NCI-H1048 (cell line): ENCODE data around the gene RHOBTB3.
"Not testable (repeated sequence)": the region's sequence is repeated elsewhere in the genome, so short reads cannot be mapped to it uniquely, and the experiment has no call there.

Source experiments
- DNase-seq: peaks from one replicate; lab custom pipeline; 2025; lab: John Stamatoyannopoulos, UW

RHOBTB3 gene

DNA sequence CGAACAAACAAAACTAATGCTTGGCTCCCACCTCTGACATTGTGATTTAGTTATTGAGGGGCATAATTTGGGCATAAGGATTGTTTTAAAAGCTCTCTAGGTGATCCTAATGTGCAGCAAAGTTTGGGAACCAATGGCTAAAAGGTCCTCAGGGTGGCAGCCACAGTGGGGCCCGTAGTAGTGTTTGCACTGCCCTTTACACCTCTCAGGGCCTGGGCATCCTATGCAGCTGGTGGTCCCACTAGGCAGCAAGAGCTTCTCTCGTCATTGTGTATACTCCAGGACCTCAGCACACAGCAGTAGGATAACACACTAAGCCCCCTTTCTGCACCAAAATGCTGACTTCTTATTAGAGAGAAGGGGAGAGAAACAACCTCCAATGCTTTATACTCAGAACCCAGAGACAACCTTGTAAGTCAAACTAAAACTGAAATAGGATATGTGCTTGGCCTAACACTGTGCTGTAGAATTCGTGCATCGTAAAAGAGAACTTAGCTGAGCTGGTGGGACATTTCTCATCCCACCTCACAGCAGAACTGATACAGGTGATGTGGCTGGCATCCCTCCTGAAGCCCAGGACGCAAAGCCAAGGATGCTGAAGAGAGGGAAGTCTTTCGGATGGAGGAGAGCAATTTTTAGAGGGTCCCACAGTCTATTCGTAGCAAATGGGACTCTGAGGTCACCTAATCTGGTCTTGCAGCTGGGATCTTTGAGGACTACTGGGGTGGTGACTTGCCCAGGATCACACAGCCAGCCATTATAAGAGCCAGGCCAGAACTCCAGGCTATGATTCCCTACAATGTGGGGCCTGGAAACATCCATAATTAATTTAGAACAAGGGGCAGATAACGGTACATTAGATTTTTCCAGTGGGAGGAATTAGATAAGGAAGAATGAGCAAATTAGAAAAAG is 90.2 kb downstream of the RHOBTB3 start:
- no peak for DNase-seq

DNA sequence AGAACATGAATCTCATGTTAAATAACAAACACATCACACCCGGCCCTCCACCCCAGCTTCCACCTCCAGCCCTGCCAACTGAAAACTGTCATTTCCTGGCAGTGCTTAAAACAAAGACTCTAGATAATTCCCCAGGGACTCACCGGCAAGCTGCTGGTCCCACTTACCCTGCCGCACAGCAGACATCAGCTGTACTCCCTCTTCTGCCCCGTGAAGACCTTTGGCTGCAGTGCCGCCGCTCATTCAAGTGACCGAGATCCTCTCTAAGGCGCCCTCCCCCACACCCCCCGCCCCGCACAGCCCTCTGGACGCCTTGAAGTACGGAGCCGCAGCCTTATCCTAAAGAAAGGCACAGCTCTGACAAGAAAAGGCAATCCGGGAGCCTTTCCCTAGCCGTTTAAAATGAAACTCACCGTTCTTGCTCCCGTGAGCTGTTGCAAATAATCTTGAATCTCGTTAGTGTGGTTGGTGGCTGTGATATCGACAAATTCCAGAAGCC is 91.0 kb downstream of the RHOBTB3 start:
- DNase-seq, result no peak

DNA sequence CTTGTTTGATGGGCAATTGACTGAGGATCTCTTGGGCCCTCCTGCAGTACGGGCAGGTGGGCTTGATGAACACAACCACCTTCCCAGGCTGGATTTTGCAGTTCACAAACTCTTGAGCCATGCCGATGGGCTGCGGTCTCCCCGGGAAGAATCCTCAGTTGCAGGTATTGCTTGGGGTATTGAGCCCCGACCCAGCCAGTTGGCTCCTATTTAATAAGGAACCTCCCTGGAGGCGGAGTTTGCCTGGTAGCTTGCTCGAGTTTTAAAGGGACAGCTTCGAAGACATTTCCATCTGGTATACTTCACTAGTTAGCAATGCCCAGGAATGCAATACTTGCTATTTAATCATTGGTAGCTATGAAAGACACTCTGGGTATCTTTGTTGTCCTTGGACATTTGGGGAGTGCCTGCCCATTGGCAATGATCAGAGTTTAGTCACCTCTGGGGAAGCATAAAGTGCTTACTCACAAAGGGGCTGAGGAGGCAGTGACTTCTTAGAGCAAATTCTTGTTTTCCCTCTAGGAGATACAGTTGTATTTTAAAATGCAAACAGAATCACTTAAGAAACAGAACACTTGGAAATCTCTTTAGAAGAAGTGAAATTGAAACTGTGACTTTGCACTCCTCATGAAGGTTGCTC is 91.5 kb downstream of the RHOBTB3 start, which contains the start of gene GLRX:
Gene GLRX (minus strand): TSS at position 185 of the 640 bp plus-strand sequence. CDS start 64 bp downstream, at position 121.
- DNase-seq, result no peak

DNA sequence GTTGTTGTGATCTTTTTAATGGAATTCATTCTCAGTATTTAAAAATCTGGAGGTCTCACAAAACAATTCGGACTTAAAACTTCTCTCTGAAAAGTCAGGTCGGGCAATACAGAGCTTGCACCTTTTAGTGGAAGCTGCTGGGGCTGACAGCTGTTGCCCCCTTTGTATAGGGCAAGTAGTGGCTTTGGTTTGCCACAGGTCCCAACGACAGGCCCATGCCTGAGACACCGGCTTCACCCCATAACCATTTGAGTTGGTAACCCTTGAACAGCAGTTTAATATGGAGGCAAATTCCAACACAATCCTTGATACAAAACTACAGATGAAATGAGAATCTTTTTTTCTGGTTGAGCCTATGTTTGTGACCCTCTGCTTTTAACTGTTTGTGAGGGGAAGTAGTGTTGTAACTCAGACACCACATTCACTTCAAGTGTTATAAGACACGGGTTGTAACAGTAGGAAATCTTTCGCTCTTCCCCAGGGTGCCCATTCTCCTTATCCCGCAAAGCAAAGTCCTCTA is 92.1 kb downstream of the RHOBTB3 start:
- DNase-seq, result no peak

DNA sequence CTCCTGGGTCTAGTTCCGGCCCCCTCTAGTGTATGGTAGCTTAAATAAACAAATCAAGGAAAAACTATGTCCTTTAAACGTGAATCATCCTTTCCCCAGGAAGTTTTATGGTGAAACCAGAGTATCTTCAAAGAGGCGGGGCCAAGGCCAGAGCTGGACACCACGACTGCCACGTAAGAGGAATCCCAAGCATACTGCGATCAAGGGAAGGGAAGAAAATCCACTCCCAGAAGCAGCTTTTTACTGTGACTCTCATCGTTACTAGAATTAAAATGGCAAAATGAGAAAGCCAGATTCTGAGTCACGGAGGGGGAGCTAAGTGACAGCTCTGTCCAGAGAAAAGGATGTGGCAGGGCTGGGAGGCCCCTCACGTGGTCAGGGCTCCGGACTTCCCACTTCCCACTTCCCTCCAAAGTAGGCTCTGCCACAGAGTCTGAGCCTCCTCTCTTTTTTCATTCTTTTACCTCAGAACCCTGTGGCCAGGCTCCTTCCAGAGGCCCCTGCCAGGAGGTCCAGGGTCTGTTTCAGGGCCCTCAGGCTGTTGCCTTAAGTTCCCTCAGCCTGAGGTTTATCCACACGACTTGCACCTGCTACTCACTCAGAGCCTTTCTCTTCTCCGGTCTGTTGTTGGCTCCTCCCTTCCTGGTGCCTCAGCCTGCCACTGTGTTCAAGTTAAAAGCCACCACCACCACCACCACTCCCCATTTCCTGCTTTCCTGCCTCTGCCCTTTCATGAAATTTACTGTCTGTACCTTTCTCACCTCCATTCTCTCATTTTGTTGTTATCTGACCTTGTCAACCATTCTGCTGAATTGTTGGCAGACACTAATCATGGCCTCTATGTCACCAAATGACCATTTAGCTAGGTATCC is 92.8 kb downstream of the RHOBTB3 start:
- DNase-seq, result no peak

DNA sequence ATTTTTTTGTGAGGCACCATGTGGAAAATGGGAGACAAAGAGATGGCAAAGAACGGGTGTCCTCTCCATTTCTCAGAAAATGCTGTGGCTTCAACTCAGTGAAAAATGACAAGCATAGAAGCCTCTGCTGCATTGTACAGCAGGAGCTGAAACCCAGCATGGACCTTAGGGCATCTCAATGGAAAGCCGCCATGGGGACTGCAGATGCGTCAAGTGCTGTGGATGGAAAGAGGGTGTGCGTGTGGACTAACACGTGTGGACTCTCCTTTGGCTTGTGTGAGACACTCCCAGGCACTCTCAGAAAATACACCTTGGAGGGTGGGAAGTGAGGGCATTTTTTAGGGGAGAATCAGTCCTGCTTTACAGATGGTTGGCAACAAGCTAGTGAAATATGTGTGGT is 93.6 kb downstream of the RHOBTB3 start:
- no peak for DNase-seq

DNA sequence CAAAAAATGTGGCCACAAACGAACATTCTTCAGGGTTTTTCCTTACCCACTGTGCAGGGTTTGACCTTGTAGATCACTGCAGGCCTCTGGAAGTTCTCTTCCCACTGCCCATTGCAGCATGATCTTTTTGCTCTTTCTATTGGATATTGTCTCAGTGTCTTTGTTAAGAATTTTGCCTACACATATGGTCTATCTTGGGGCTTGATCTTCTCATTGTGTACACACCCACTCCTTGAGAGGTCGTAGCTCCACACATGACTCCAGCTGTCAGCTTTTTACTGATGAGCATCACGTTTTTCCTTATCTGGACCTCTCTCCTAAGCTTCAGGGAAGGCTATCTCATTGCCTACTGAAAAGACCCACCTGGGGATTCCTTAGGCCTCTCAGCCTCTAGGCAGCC is 94.4 kb downstream of the RHOBTB3 start:
- DNase-seq, result no peak

DNA sequence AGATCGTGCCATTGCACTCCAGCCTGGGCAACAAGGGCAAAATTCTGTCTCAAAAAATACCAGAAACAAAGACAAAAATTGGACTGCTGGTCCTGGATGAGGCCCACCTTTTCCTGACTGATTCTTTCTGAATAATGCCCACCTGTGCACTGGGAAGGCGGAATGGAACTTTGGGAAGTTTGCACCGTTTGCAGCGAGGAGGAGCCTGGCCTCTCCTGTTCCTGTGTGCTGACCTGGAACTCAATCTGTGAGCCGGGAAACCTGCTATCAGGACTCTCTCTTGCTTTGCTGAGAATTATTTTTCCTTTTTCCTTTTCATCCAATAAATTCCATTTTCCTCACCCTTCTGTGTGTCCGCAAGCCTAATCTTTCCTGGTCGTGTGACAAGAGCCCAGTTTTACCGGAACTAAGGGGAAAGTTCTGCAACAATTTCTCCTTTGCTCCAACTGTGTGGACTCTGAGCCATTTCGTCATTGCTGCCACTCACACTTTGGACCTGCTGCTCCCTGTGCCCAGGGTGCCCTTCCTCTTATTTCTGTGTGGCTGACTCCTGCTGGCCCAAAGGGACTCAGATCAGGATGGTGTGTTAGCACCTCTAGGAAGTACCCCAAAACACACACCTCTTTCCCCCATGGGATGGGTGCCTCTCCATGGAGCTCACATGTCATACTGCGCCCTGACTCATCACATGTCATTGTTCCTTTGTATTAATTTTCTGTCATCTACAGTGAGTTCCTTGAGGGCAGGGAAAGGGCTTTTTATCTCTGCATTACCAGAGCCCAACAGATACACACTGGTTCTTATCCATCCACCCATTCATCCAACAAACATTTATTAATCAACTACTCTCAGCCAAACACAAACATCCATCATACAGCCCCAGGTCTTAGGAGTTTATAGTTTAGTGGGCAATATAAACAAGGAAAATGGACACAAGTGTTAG is 96.1 kb downstream of the RHOBTB3 start:
- DNase-seq, result no peak

DNA sequence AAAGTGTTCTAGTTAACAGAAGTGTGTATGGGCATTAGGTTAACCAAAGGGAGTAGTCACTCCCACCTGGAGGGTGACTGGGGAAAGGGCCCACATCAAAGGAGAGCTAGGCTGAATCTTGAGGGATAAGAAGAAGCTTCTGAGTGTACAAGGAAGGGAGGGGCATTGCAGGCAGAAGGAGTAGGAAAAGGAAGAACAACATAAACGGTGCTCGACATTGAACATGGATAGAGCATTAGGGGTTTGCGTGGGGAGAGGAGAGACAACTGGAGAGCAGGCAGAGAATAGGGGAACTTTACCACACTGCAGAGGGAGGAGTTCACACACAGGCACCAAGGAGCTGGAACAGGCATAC is 96.7 kb downstream of the RHOBTB3 start:
- DNase-seq, result no peak

DNA sequence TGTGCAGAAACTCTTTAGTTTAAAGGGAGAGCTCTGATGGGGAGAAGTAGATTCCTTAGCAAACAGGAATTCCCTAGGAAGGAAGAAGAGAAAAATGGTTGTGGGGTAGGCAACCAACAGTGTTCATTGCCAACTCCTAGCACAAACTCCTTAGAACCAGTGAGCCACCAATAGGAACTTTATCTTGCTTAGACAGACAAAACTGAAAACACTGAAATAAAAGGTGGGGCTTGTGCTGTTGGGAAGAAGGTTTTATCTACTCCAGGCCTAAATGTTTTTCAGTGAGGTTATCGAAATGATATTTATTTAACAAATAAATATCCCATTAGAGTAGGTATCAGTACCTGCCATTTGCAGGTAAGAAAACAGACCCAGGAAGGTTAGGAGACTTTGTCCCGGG is 99.1 kb downstream of the RHOBTB3 start:
- no peak for DNase-seq

DNA sequence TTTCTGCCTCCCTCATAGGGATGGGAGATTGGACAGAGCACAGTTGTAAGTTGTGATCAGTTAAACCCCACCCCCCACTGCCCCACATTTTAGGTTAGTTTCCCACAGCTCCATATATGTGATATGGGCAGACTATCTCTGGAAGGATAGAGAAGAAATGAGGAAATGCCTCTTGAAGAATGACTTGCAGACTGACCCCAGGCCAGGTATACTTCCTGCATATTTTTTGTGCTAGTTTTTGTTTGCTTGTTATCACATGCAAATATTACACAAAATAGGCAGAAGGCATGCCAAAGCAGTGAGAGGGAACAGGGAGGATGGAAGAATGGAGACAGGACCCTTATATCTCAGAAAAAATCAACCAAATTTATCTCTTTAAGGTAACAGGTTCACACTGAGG is 101.5 kb downstream of the RHOBTB3 start:
- no peak for DNase-seq

DNA sequence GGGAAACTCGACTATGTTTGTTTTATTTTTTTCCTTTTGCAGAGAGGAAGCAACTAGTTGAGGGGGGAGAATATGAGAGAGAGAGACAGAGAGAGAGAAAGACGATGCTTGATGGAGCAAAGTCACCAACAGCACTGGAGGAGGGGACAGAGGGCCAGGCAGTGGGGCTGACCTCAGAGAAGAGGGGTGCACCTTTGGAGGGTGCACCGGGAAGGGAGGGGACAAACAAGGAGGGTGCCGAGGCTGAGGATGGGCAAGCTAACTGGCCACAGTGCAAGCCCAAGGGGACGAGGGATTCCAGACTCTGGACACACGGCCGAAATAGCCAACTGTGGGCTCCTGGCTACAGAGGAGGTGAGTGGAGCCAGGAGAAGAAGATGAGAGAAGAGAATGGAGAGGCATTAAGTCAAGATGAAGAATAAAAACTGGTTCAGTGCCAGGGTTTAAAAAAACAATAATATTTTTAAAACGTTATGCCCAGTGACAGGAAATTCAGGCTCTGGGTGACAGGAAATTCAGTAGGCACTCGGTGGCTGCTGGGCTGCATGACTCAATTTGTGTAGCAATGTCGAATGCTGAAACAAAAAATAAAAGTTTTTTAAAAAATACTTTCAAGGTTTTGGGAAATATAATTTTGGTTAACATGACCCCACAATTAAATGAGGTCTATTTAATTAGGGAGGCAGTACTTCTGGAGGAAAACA is 104.7 kb downstream of the RHOBTB3 start:
- DNase-seq, result no peak

DNA sequence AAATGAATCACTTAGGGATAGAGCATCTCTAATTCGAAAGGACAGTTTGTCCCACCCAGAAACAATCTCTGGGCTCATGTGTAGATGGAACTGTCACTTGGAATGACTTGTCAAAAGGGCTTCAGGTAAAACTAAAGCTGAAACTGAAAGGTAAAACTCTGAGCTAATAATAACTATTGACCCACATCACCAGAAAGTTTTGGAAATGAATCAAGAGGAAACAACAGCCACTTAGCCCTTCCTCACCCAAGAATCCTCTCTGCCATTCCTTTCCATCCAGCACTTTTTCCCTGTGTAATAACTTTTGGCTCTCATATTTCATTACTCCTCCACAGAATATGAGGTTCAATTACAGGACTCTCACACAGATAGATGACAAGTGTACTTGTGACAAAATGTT is 105.4 kb downstream of the RHOBTB3 start:
- DNase-seq, result no peak

DNA sequence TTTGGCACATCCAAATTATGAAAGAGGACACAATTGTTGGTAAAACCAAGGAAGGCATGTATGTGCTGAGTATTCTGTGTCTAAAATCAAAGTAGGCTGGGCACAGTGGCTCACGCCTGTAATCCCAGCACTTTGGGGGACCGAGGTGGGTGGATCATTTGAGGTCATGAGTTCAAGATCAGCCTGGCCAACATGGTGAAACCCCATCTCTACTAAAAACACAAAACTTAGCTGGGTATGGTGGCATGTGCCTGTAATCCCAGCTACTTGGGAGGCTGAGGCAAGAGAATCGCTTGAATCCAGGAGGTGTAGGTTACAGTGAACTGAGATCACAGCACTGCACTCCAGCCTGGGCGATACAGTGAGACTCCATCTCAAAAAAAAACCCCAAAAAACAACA is 105.8 kb downstream of the RHOBTB3 start:
- not testable (repeated sequence) for DNase-seq

DNA sequence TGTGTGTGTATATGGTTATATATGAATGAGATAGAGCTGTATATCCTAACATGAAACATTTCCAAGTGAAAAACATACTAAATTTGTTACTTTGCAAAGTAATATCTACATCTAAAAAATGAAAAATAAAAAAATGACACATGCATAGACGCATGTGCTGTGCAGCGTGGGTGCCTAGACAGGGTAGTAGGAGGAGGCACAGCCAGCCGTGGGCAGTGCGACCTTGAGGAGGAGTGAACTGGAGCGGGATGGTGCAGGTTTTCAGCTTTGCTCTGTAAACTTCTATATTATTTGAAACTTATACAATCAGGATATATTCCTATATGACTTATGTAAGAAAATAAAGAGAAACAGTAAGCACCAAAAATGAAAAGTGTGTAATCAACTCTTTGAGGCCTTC is 106.4 kb downstream of the RHOBTB3 start:
- no peak for DNase-seq

DNA sequence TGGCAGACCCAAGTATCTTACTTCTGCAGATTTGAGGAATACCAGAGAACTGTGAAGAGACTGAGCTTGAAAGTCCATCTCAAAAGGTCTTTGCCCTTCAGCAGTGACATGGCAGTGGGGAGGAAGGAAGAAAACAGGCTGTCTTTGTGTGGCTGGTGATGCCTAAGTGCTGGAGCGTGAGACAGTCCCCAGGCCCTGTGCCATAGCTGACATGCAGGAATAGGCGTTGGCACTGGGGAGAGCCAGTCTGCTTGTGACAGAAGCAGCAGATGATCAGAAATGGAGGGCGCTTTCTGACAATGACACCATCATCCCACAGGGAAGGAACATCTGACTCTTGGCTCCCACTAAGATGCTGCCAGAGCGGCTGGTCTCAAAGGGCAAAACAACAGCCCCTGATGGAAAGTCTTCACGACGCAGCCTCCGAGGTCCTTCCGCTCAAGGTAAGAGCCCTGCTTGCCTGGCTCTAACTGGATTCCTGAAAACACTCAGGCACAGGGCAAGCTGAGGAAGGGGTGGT is 106.9 kb downstream of the RHOBTB3 start:
- DNase-seq, result no peak

DNA sequence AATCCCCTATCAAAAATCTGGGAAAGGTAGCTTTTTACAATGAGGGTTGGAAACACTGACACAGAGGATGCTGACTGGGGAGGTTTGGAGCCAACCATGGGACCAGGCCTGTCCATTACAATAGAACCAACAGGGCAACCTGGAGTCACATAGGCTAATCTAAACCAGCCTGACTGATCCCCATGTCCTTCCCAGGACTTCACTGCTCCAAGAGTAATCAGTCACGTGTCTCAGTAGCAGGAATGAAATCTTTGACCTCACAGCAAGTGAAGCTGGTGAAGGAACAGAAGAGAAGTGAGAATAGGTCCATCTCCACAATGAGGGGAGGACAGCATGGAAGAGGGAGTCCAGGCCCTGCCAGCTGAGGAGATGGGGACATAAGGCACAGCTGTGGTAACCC is 107.4 kb downstream of the RHOBTB3 start:
- DNase-seq, result no peak

DNA sequence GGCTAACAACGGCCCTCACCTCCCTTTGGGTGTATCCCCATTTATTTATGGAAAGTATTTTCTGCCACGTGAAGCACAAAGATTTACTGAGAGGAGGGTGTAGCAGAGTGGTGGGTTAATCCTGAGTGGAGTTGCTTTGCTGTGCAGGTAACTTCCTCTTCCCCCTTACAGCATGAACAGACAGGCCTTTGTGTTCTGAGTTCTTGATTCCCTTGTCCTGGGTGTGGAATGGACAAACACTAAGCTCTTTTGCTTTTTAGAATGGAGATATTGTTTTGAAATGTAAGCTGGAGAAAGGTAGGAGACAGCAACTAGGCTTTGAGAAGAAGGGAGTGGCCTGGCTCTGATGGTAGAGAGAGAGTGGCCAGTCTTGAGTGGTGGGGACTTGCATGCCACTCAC is 108.5 kb downstream of the RHOBTB3 start:
- no peak for DNase-seq

DNA sequence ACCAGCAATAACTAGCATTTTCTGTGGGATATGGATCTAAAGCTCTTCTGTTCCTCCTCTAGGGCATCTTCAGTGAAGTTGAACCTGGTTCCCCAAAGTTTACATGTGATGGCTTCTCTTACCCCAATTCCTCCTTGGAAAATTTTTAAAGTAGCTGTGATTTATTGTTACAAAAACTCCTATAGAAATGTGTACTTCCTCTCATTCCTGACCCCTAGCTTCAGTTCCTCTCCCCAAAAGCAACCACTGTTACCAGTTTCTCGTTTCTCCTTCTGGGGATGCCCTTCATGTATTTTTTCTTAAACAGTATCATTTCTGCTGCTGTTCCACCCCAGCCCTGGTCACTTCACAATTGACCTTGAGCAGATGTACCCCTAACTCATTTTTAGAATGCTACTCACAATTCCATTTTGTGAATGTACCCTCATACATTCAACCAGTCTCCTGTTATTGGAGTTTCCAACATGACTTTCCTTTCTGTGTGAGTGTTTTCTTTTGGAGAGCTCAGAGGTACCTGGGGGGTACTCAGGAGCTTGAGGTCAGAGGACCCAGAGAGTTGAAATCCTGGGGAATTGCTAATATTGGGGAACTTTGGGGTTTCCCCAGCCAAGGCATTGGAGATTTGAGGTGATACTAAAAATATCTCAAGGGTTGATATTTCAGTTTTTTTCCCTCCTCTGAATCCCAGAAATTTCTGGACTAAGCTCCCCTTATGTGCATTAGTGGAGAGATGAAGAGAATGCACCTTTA is 110.0 kb downstream of the RHOBTB3 start:
- DNase-seq, result no peak
